GM23338 (cell line): Measurements from ENCODE around the gene SLC39A13. TPM values are rescaled to one million over a fixed set of nuclear protein-coding genes. Genes with fewer than 3 reads are reported as not detected.

ENCODE experiments used
- ATAC-seq: fragments of 200-7000 bp; cut with Tn5 transposase; 3 replicates; pipeline ENCODE4 v1.9.1; 2020
- DNase-seq: peaks from one replicate; pipeline ENCODE4 v3.0.0-alpha.2; 2015; ENCODE audit warnings: low spot score
- H2AFZ ChIP-seq: fragments of 200-600 bp; sonication (generic); 2 replicates; pipeline ENCODE4 v1.8.0; 2016; ENCODE audit warnings: antibody characterized with exemption, mild to moderate bottlenecking, moderate library complexity
- H3F3A ChIP-seq: fragments of 200-600 bp; sonication (generic); replicated peaks from 2 replicates; pipeline ENCODE4 v1.8.0; 2017; ENCODE audit warnings: antibody characterized with exemption, mixed run types, low read depth
- H3K27ac ChIP-seq: fragments of 200-600 bp; sonication (generic); 2 replicates; pipeline ENCODE4 v1.6.1; 2016; ENCODE audit warnings: low read depth
- H3K27me3 ChIP-seq: fragments of 200-600 bp; sonication (generic); 2 replicates; pipeline ENCODE4 v1.8.0; 2016; ENCODE audit warnings: mild to moderate bottlenecking, mixed run types, moderate library complexity; ENCODE audit not compliant: insufficient read depth
- H3K36me3 ChIP-seq: fragments of 200-600 bp; sonication (generic); 2 replicates; pipeline ENCODE4 v1.8.0; 2016; ENCODE audit warnings: mild to moderate bottlenecking; ENCODE audit not compliant: insufficient read depth
- H3K4me1 ChIP-seq: fragments of 200-600 bp; sonication (generic); 2 replicates; pipeline ENCODE4 v1.8.0; 2016; ENCODE audit warnings: mild to moderate bottlenecking, moderate library complexity; ENCODE audit not compliant: insufficient read depth
- H3K4me2 ChIP-seq: fragments of 200-600 bp; sonication (generic); 2 replicates; pipeline ENCODE4 v1.7.1; 2017; ENCODE audit warnings: mixed run types
- H3K4me3 ChIP-seq: fragments of 200-600 bp; sonication (generic); 2 replicates; pipeline ENCODE4 v1.6.1; 2016; ENCODE audit warnings: mixed run types
- H3K79me2 ChIP-seq: fragments of 200-600 bp; sonication (generic); replicated peaks from 2 replicates; pipeline ENCODE4 v1.8.0; 2017; ENCODE audit warnings: mild to moderate bottlenecking; ENCODE audit not compliant: insufficient read depth
- H3K9me2 ChIP-seq: fragments of 200-600 bp; sonication (generic); 2 replicates; pipeline ENCODE4 v1.8.0; 2017; ENCODE audit not compliant: insufficient read depth
- H4K20me1 ChIP-seq: fragments of 200-600 bp; sonication (generic); replicated peaks from 2 replicates; pipeline ENCODE4 v1.8.0; 2017; ENCODE audit warnings: mild to moderate bottlenecking; ENCODE audit not compliant: insufficient read depth
- H3K27ac Mint-ChIP-seq: 2 replicates; pipeline ENCODE4 v1.8.0; 2020; ENCODE audit warnings: inconsistent platforms, mild to moderate bottlenecking, moderate library complexity, mixed read lengths
- H3K27me3 Mint-ChIP-seq: 3 replicates; pipeline ENCODE4 v1.8.0; 2022; ENCODE audit warnings: low read depth, mild to moderate bottlenecking, moderate library complexity, mixed read lengths, inconsistent platforms; ENCODE audit not compliant: insufficient read depth, poor library complexity
- H3K36me3 Mint-ChIP-seq: 3 replicates; pipeline ENCODE4 v1.8.0; 2021; ENCODE audit warnings: low read depth, mild to moderate bottlenecking, inconsistent platforms, moderate library complexity, mixed read lengths
- H3K4me1 Mint-ChIP-seq: 3 replicates; pipeline ENCODE4 v1.8.0; 2020; ENCODE audit warnings: mild to moderate bottlenecking, inconsistent platforms, mixed read lengths
- H3K4me3 Mint-ChIP-seq: 3 replicates; pipeline ENCODE4 v1.8.0; 2021; ENCODE audit warnings: moderate library complexity, mild to moderate bottlenecking, inconsistent platforms, mixed read lengths
- H3K9me3 Mint-ChIP-seq: 3 replicates; pipeline ENCODE4 v1.8.0; 2020; ENCODE audit warnings: moderate library complexity, mild to moderate bottlenecking, inconsistent platforms, mixed read lengths
- CREB1 ChIP-seq: fragments of 250-450 bp; sonication (Bioruptor Pico); IDR thresholded peaks from 2 replicates; pipeline ENCODE4 v1.5.0; 2020; ENCODE audit warnings: low read depth, mild to moderate bottlenecking, moderate library complexity
- JUNB ChIP-seq: IDR thresholded peaks from one replicate; pipeline ENCODE4 v1.6.1; 2016; ENCODE audit warnings: antibody characterized with exemption; ENCODE audit not compliant: unreplicated experiment
- STAT1 ChIP-seq: IDR thresholded peaks from one replicate; pipeline ENCODE4 v1.6.1; 2016; ENCODE audit warnings: antibody characterized with exemption; ENCODE audit not compliant: unreplicated experiment
- ZNF114 ChIP-seq: fragments of 250-450 bp; sonication (Bioruptor Pico); IDR thresholded peaks from 2 replicates; pipeline ENCODE4 v1.5.0; 2020; ENCODE audit warnings: mild to moderate bottlenecking, moderate library complexity
- ZNF331 ChIP-seq: fragments of 250-450 bp; sonication (Bioruptor Pico); IDR thresholded peaks from 2 replicates; pipeline ENCODE4 v1.5.0; 2020; ENCODE audit warnings: low read depth, mild to moderate bottlenecking, moderate library complexity
- ZNF462 ChIP-seq: fragments of 250-450 bp; sonication (Bioruptor Pico); IDR thresholded peaks from 2 replicates; pipeline ENCODE4 v1.5.0; 2020; ENCODE audit warnings: mild to moderate bottlenecking, moderate library complexity
- polyA plus RNA-seq: library from polyadenylated mRNA; unstranded; fragments of >200 nt; fragmentation: Nextera tagmentation; extraction: Ambion mirVana; gene quantifications from 2 replicates; pipeline ENCODE4 v1.2.1, GENCODE V29; 2016
- total RNA-seq: library from RNA; depleted of rRNA; stranded (reverse); fragments of >200 nt; shearing (Covaris generic); gene quantifications from 2 replicates; pipeline ENCODE4 v1.2.3, GENCODE V29; 2014

SLC39A13 gene
- total and polyA plus RNA-seq, 2 experiments from 2014 or later = 15.8 to 32.7 TPM

GRCh38 chr11:47425611-47426010 lies 17.2 kb downstream of the SLC39A13 start:
- TF ChIP-seq ZNF462 (CRISPR knock-in tag) (no peak), ZNF331 (CRISPR knock-in tag) (no peak), STAT1 (no peak), ZNF114 (CRISPR knock-in tag) (no peak), CREB1 (CRISPR knock-in tag) (no peak), JUNB (no peak)
- peaks cover 6% of the 10 kb centered on the region for H3K4me1 ChIP-seq
- H3K9me2 ChIP-seq = no peaks in the 10 kb centered on the region
- H2AFZ ChIP-seq = peak overlapping the region; percentile 91
- ATAC-seq (peak; percentile 7; the same call in 2 of the 3 replicates), DNase-seq (no peak)
- peak overlapping the region; percentile 77 for H3K4me3 ChIP-seq
- H3K36me3 ChIP-seq = peaks cover 12% of the 10 kb centered on the region
- Mint-ChIP-seq H3K4me1 (peaks cover 7% of the 10 kb centered on the region), H3K27me3 (peaks cover 18% of the 10 kb centered on the region), H3K36me3 (peaks cover 56% of the 10 kb centered on the region), H3K9me3 (no peaks in the 10 kb centered on the region), H3K4me3 (peak overlapping the region; percentile 100), H3K27ac (peak overlapping the region; percentile 100)
- H3F3A ChIP-seq = peaks cover 7% of the 10 kb centered on the region; the same call in 1 of the 2 replicates
- H4K20me1 ChIP-seq = no peaks in the 10 kb centered on the region
- peak overlapping the region; percentile 99 for H3K4me2 ChIP-seq
- no peaks in the 10 kb centered on the region for H3K27me3 ChIP-seq
- peaks cover 16% of the 10 kb centered on the region for H3K79me2 ChIP-seq
- peak overlapping the region; percentile 82; the same call in 1 of the 2 replicates for H3K27ac ChIP-seq
